Measurements from ENCODE around the gene DNAJA1. TPM values are rescaled to one million over a fixed set of nuclear protein-coding genes. Genes with fewer than 3 reads are reported as not detected.

Gene DNAJA1
- total RNA-seq, 3 donors from 2014 or later, result 47.3 to 122 (median 74.4) TPM

DNA sequence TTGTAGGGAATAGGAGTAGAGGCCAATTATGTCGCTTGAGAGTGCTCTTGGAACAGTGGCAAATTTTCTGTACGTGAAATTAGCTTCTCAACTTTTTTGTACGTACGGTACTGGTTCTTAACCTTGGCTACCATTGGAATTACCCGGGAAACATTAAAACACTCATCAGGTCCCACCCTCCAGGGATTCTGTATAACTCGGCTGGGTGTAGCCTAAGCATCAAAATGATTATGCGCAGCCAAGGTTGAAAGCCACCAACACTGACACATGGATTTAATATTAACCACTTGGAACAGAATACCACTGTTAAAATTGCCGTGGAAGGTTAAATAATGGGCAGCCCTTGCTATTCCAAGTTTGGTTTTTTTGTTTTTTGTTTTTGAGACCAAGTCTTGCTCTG, 17.4 kb downstream of the DNAJA1 start:
- no peak for DNase-seq
- Histone ChIP-seq H3K4me3 (no peak overlapping the region), H3K36me3 (ENCODE audit: low read depth) (peaks cover 4% of the 10 kb centered on the region), H3K4me1 (ENCODE audit: low read depth) (peaks cover 6% of the 10 kb centered on the region), H3K9me3 (no peaks in the 10 kb centered on the region)
- no peak for ATAC-seq
- TF ChIP-seq, protein P1, sequence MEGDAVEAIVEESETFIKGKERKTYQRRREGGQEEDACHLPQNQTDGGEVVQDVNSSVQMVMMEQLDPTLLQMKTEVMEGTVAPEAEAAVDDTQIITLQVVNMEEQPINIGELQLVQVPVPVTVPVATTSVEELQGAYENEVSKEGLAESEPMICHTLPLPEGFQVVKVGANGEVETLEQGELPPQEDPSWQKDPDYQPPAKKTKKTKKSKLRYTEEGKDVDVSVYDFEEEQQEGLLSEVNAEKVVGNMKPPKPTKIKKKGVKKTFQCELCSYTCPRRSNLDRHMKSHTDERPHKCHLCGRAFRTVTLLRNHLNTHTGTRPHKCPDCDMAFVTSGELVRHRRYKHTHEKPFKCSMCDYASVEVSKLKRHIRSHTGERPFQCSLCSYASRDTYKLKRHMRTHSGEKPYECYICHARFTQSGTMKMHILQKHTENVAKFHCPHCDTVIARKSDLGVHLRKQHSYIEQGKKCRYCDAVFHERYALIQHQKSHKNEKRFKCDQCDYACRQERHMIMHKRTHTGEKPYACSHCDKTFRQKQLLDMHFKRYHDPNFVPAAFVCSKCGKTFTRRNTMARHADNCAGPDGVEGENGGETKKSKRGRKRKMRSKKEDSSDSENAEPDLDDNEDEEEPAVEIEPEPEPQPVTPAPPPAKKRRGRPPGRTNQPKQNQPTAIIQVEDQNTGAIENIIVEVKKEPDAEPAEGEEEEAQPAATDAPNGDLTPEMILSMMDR (IDR thresholded peaks at IDR 0.05), result no peak
- intact Hi-C loops (cut with DNase I, micrococcal nuclease), result no loop called here

- Histone ChIP-seq H3K9me3 (no peaks in the 10 kb centered on the region), H3K4me1 (ENCODE audit: low read depth) (peaks cover 6% of the 10 kb centered on the region), H3K4me3 (no peak overlapping the region), H3K36me3 (ENCODE audit: low read depth) (no peaks in the 10 kb centered on the region)
- DNase-seq, result no peak
- TF ChIP-seq, protein P1 (IDR thresholded peaks at IDR 0.05), result no peak
- no peak for ATAC-seq
- intact Hi-C loops (cut with DNase I, micrococcal nuclease), result no loop called here
Measured at GRCh38 chr9:33043671-33044070, 18.6 kb downstream of the DNAJA1 start.

GRCh38 chr9:33044162-33044673, 19.1 kb downstream of the DNAJA1 start:
- H3K4me3 ChIP-seq, result peak overlapping the region; percentile 1
- TF ChIP-seq, protein P1 (IDR thresholded peaks at IDR 0.05), result no peak
- DNase-seq (peak; percentile 85 to 91 (median 89)), ATAC-seq (peak; percentile 95)
- H3K9me3 ChIP-seq, result no peaks in the 10 kb centered on the region
- H3K36me3 ChIP-seq (ENCODE audit: low read depth), result no peaks in the 10 kb centered on the region
- intact Hi-C loops (cut with DNase I, micrococcal nuclease), result no loop called here
- H3K4me1 ChIP-seq (ENCODE audit: low read depth), result peaks cover 6% of the 10 kb centered on the region

GRCh38 chr9:33044677-33045282, 19.7 kb downstream of the DNAJA1 start:
- TF ChIP-seq, protein P1 (IDR thresholded peaks at IDR 0.05), result no peak
- ATAC-seq (peak; percentile 78), DNase-seq (peak in 2 of 3 donors; percentile 50 to 60)
- H3K36me3 ChIP-seq (ENCODE audit: low read depth), result no peaks in the 10 kb centered on the region
- H3K4me3 ChIP-seq, result peak overlapping the region; percentile 1
- intact Hi-C loops (cut with DNase I, micrococcal nuclease), result no loop called here
- H3K4me1 ChIP-seq (ENCODE audit: low read depth), result peaks cover 6% of the 10 kb centered on the region
- H3K9me3 ChIP-seq, result no peaks in the 10 kb centered on the region

- Histone ChIP-seq H3K4me3 (no peak overlapping the region), H3K9me3 (no peaks in the 10 kb centered on the region), H3K4me1 (ENCODE audit: low read depth) (peaks cover 6% of the 10 kb centered on the region), H3K36me3 (ENCODE audit: low read depth) (no peaks in the 10 kb centered on the region)
- DNase-seq (no peak), ATAC-seq (no peak)
- TF ChIP-seq, protein P1 (IDR thresholded peaks at IDR 0.05), result no peak
- intact Hi-C loops (cut with DNase I, micrococcal nuclease), result no loop called here
Measured at GRCh38 chr9:33046061-33046460, 21.0 kb downstream of the DNAJA1 start.

Data from mucosa of descending colon (tissue), 3 donors.